Measurements from ENCODE around the gene PRPF38B.

DNA sequence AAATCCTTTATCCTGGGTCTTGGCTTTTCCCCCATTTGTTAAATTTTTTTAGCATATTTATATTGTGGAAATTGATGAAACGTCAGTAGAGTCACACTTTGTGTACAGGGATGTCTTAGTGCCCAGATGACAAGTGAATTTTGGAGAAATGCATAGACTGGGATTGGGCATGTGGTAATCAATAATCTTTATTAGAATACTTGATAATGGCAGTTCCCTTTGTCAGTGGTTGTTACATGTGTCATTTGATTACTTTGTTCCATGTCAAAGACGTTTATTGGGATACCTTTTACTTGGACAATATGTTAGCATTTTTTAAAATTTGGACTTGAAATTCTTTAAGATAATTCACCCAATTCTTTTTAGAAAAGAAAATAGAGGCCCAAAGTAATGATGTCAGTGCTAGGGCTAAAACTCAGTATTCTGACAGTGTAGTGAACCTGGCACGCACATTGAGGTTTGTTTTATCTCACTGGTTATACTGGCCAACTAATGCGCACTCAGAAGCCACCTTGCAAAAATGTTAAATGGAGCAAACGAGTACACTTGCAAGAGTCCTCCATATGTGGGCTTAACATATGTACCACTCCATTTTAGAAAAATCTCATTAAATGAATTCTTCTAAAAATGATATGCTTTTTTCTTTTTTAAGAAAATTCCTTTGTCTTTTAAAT lies 9.2 kb downstream of the PRPF38B start:
- TF ChIP-seq CTCF (IDR thresholded peaks at IDR 0.05) (no peak), POLR2AphosphoS5 (IDR thresholded peaks at IDR 0.05) (no peak), POLR2A (IDR thresholded peaks at IDR 0.05) (no peak)
